Activated T-cell treated with anti-CD3 and anti-CD28 coated beads for 24 hours (primary cell): ENCODE measurements around the gene DOCK1.

Experiments used
- DNase-seq: peaks from one replicate; pipeline ENCODE4 v3.0.0-alpha.2; 2020; ENCODE audit warnings: low read depth

Gene DOCK1

GRCh38 chr10:127402596-127403409 is 497.6 kb downstream of the DOCK1 start:
- DNase-seq: no peak

- DNase-seq: no peak
Measured at GRCh38 chr10:127405221-127405620, 500.0 kb downstream of the DOCK1 start.

DNA sequence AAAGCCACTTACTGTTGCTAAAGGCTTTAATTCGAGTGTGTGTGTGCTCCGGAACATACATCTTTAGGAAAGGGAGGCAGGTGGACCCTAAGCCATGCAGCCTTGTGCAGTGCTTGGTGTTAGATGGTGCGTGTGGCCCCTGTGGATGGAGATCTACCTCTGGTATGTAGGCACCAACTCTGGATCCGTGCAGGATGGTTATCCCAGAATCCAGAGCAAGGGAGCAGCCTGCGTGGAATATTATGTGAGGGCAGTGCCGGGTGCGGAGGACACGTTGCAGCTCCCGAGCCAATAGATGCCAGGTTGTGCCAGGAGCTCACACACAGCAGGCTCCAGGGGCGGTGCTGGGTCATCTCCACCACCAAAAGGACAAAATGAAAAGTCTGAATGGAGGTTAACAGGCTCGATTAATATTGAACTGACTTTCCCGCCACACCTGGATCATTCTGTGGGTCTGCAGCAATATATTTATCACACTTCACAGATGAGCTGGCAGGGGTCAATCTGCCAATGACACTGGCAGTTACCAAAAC is 500.9 kb downstream of the DOCK1 start:
- DNase-seq: no peak

GRCh38 chr10:127407551-127407950 is 502.3 kb downstream of the DOCK1 start:
- DNase-seq: no peak

DNA sequence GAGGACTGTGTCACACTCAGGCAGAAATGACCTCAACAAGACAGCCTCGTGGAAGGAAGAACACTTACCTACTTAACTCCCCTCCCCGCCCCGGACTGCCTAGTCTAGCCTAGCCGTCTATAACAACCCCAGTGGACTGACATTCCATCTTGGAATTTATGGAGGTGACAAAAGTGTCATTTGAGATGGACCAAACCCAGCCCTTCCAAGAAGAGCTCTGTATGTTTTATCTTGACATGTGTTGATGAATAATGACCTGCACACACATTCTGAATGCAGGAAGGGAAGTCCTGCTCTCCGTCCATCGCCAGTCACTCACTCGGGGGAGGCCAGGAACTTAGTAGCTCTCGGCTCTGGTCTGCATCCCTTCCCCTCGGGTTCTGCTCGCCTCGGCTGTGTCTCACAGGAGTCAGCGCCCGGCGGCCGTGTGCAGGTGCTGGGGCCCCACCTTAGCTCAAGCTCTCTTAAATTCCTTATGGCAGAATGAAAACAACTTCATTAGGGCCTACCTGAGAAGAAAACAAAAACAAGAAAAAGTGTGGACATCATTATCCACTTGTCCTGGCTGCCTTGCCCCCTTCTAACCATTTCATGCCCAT is 503.0 kb downstream of the DOCK1 start:
- DNase-seq: no peak

GRCh38 chr10:127408733-127409132 is 503.5 kb downstream of the DOCK1 start:
- DNase-seq: no peak

DNA sequence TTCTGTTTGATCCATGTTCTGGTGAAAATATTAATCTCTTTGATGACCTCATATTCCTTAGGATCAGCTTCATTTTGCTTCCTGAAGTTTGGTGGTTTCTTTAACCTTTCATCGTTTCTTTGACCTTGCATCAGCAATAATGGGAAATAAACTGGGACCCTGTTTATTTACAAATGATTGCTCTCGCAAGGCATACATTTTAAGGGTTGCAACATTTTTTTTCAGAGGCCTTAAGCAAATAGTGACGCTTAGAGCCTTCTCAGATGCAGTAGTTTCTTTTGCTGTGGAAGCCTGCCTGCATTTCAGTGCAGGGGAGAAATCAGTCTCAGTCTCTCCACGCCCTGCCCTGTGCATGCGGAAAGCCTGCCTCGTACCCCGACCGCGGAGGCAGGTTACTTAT is 504.8 kb downstream of the DOCK1 start:
- no peak for DNase-seq

- no peak for DNase-seq
Measured at GRCh38 chr10:127411062-127411461, 505.8 kb downstream of the DOCK1 start.

GRCh38 chr10:127413326-127413725 is 508.1 kb downstream of the DOCK1 start:
- DNase-seq: no peak

DNA sequence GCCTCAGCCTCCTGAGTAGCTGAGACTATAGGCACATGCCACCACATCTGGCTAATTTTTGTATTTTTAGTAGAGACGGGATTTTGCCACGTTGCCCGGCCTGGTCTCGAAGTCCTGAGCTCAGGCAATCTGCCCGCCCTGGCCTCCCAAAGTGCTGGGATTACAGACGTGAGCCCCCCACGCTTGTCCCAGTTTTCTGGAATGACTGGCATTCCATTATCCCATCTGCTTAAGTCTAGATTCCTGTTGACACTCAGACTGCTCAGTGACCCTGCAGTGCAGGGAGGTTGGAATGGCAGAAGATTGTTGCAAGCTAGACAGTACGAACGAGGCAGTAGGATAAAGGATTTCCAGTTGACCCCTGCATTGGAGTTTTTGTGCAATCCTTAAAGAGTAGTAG is 508.8 kb downstream of the DOCK1 start:
- no peak for DNase-seq

- no peak for DNase-seq
Measured at GRCh38 chr10:127415116-127415515, 509.9 kb downstream of the DOCK1 start.

- DNase-seq: no peak
Measured at GRCh38 chr10:127415901-127416581, 510.8 kb downstream of the DOCK1 start.

GRCh38 chr10:127417031-127417430 is 511.8 kb downstream of the DOCK1 start:
- DNase-seq: no peak

DNA sequence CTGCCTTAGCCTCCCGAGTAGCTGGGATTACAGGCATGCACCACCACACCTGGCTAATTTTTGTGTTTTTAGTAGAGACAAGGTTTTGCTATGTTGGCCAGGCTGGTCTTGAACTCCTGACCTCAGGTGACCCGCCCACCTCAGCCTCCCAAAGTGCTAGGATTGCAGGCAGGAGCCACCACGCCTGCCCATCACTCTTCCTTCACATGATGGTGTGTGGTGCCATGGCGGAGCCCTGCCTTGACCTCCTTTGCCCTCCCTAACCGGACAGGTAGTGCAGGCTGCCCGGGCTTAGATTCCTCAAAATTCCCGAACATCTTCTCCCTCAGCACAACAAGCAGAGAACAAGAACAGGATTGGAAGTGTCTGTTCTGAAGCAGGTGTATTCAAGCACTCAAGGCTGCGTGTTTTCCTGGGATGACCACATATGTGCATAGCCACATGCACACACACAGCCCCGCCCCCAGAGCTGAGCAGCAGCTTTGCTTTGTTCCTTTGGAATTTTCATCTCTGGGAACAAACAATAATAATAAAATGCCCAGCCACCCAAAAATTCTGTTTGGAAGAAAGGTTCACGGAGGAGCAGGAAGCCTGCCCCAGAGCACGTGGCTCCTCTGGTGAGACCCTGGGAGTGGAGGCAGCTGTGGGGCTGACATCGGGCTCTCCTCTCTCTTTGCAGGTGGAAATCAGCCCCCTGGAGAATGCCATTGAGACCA is 512.6 kb downstream of the DOCK1 start:
- DNase-seq: no peak

DNA sequence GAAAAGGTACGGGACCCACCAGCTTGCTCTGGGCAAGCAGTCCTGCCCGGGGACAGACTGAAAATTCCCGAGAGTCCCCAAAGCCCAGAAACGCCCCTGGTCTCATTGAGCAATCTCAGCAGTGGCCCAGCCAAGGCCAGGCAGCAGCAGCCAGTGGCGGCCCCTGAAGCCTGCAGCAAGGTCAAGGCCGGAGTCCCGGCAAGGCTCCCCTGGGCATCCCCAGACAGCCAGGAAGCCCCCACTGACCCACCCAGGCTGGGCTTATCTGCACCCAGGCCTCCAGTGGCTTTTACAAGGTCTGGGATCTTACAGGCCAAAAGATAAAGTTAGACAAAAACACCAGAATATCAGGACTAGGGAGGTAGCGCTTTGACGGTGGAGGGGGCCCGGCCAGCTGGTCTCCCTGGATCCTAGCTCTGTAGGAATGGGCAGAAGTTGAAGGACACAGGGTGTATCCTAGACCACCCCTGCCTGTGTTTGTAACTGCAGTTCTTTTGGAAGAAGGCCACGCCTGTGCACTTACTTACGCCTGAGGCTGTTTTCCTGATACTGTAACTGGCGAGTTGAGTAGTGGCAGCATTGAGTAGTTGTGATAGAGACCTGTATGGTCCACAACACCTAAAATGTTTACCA is 513.4 kb downstream of the DOCK1 start:
- DNase-seq: no peak

- DNase-seq: no peak
Measured at GRCh38 chr10:127420138-127420684, 515.0 kb downstream of the DOCK1 start.

DNA sequence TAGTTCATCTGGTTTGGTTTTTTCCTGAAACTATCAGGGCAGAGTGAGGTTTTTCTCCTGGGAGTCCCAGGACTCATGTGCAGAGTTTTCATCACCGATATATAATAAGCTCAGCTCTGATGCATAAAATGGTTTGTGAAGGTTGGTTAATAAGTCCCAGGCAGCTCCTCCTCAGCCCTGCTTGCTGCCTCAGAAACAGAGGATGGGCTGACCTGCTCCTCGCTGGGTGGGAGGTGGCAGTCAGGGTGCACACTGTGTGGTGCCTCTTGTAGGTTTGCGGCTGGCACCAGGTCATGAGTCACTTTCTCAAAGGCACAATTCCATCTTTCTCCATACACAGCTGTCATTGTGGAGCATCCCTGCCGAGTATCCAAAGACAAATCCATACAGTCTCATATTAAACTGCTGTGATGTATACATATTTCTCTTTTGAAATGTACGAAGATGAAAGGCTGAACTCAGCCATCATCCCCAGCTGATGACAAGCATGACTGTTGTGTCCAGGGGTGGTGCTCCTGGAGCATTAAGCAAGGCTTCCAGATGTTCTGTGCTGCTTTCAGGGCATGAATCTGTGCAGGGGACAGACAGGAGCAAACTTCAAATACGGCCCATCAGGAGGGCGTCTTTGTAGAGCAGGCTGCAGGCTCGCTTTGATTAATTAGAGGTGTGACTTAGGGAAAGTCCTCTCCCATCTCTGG is 518.1 kb downstream of the DOCK1 start:
- DNase-seq: no peak

DNA sequence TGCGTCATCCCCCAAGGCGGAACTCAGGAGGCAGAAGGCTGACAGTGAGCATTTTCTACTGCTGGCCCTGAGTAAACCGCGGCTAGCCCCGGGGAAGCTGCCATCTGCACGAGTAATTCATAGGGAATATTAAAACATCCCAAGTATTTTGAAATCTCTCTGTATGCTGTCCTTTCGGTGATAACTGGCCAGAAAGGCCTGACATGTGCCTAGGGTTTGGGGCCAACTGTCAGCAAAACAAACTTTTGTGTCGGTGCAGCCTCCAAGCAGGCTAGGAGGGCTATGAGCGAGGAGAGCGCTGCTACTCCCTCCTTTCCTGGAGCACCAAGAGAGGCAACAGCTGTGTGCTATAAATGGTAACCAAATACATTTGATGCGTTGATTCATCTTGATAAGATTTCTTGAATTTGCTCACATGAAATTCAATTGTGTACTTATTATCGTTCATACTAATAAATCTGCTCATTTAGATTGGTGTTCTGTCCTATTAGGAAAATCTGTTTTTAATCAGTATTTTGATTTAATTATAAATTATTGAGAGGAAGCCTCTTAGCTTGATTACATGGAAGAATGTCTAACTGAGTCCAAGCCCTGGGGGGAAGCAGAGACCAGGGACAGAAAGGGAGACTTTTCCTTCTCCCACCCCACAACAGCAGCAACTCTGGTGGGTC is 519.5 kb downstream of the DOCK1 start:
- no peak for DNase-seq

- DNase-seq: no peak
Measured at GRCh38 chr10:127426746-127427145, 521.5 kb downstream of the DOCK1 start.

- DNase-seq: no peak
Measured at GRCh38 chr10:127427926-127428325, 522.7 kb downstream of the DOCK1 start.
